ENCODE measurements around the gene OBSCN.

The OBSCN gene

DNA sequence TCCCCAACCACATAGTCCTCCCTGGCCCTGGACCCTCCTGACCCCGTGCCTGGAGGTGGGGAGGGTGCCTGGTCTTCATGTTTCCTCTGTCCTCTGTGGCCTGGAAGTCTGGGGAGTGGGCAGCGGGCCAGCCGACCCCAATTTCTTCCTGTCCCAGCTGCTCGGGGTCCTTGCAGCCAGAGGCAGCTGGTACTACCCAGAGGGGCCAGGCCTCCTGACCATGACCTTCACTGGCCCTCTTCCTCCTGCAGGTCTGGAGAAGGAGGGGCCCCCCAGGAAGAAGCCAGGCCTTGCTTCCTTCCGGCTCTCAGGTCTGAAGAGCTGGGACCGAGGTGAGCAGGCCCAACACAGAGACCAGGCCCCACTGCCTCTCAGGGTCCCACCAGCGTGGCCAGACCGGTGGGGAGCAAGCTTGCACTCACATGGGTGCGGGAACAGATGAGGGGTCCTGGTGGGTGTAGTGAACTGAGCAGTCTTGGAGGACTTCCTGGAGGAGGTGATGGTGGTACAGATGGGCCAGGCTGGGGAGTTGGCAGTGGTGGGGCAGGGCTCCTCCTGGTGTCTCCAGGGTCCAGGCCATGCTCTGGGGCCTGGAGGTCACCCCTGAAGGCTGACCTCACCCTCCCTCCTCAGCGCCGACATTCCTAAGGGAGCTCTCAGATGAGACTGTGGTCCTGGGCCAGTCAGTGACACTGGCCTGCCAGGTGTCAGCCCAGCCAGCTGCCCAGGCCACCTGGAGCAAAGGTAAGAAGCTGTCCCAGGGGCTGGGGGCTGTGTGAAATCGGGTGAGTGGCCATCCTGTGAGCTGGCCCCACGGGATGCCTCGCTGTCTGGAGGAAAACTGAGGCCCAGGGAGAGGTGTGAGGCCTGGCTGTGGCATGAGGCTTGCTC is 166.1 kb downstream of the OBSCN start:
- in situ Hi-C loops (cut with HindIII; ENCODE audit: low sequenced_read_pairs) = no loop called here

DNA sequence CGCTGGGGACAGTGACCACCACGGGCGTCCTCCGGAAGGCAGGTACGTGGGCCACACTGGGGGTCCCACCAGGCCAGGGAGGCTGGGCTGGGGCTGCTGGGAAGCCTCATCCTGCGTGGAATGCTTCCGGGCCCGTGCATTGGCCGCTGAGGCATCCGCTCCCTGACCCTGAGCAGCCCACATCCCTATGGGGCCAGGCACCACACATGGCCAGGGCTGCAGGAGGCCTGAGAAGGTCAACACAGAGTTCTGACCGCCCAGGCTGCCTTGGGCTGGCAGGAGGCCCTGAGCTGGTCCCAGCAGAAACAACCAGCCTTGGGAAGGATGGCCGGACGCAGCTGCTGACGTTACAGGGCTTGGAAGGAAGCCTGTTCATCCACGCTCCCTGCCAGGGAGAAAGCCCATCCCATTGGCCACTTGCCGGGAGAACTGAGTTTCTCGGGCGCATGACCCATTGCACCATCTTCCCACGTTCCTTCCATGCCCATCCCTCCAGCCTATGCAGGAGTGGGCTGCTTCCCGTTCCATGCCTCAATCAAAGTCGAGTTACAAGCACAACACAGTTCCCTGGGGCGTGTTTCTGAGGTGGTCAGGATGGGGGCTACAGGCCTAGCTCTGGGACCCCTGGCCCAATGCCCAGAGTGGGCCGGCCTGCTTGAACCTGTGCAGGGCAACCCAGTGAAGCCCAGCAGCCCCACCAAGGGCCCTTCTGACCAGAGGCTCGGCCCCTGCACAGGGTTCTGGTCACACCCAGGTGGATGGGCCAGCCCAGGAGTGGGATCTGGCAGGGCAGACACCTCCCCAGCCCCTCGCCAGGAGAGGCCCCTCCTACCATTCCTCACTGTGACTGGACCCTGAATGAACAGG is 167.1 kb downstream of the OBSCN start:
- in situ Hi-C loops (cut with HindIII; ENCODE audit: low sequenced_read_pairs) = no loop called here

DNA sequence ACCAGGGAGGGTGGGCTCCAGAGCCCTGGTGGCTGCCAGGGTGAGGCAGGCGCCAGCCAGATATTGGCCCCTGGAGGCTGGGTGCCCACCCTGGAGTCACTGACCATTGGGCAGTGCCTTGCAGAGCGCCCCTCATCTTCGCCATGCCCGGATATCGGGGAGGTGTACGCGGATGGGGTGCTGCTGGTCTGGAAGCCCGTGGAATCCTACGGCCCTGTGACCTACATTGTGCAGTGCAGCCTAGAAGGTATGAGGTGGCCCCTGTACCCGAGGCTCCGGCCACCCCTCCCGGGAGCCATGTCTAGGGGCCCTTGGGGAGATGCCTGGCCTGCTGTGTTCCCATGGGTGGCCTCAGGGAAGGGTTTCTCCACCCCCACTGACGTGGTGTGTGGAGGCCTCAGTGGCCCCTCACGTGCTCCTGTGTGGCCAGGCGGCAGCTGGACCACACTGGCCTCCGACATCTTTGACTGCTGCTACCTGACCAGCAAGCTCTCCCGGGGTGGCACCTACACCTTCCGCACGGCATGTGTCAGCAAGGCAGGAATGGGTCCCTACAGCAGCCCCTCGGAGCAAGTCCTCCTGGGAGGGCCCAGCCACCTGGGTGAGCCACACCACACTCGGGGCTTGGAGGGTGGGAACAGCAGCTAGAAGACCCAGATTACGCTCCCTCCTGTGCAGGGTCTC is 167.9 kb downstream of the OBSCN start:
- in situ Hi-C loops (cut with HindIII; ENCODE audit: low sequenced_read_pairs) = no loop called here

DNA sequence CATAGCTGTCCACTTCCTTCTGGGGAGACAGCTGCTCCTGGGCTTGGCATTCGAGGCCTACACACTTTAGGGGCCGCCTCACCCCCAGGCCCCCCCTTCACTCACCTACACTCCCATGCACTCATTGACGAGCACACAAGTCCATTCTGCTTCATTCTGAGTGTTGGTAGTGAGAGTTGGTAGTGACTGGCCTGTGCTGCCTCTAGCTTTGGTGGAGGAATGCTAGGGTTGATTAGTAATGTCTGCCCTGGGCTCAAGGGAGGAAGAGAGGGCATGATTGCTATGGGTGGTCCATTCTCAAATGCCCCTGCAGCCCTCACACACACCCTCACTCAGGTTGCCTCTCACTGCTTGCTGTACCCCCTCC is 168.4 kb downstream of the OBSCN start:
- in situ Hi-C loops (cut with HindIII; ENCODE audit: low sequenced_read_pairs) = no loop called here

DNA sequence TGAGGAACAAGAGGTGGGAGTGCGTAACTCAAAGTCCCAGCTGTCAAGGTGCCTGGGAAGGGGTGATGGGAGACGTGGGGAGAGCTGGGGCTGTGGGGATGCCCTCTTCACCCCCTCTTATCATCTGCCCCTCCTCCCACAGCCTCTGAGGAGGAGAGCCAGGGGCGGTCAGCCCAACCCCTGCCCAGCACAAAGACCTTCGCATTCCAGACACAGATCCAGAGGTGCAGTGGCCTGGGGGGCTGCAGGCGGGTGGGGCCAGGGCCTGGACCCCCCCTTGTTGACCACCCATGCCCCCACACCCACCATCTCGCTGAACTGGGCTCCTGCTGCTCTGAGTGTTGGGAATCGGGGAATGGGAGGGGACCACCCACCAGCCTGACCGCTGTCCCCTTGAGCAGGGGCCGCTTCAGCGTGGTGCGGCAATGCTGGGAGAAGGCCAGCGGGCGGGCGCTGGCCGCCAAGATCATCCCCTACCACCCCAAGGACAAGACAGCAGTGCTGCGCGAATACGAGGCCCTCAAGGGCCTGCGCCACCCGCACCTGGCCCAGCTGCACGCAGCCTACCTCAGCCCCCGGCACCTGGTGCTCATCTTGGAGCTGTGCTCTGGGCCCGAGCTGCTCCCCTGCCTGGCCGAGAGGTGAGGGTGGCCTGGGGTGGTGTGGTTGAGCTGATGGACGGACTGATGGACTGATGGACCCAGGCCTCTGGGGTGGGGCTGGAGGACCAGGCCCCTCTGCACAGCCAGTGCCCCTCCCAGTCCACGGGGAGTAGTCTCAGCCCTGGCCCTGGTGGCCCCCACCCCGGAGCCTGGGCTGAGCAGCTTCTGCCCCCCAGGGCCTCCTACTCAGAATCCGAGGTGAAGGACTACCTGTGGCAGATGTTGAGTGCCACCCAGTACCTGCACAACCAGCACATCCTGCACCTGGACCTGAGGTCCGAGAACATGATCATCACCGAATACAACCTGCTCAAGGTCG is 169.1 kb downstream of the OBSCN start:
- in situ Hi-C loops (cut with HindIII; ENCODE audit: low sequenced_read_pairs) = no loop called here

DNA sequence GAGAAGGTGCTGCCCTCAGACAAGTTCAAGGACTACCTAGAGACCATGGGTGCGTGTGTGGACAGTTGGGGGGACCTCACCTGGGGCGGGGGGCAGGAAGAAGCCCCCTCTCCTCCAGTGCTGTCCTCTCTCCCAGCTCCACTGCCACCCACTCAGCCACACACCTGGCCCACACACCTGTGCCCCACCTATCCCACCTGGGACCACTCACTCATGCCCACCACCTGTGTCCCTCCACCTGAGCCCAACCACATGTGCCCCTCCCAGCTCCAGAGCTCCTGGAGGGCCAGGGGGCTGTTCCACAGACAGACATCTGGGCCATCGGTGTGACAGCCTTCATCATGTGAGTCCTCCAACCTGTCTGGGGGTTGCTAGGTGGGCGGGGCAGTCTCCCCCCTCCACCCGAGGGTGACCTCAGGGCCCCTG is 169.8 kb downstream of the OBSCN start:
- in situ Hi-C loops (cut with HindIII; ENCODE audit: low sequenced_read_pairs) = no loop called here

DNA sequence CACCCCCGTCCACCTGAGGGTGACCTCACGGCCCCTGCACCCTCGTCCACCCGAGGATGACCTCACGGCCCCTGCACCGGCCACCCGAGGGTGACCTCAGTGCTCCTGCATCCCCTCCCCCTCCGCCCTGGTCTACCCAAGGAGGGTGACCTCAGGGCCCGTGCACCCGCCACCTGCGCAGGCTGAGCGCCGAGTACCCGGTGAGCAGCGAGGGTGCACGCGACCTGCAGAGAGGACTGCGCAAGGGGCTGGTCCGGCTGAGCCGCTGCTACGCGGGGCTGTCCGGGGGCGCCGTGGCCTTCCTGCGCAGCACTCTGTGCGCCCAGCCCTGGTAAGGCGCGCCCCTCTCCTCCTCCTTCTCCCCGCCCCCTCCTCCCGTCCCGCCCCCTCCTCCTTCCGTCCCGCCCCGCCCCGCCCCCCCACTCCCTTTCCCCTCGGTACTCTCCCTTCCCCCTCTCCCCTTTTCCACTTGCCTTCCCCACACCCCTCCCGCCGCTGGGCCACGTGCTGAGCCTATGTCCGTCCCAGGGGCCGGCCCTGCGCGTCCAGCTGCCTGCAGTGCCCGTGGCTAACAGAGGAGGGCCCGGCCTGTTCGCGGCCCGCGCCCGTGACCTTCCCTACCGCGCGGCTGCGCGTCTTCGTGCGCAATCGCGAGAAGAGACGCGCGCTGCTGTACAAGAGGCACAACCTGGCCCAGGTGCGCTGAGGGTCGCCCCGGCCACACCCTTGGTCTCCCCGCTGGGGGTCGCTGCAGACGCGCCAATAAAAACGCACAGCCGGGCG is 170.4 kb downstream of the OBSCN start:
- in situ Hi-C loops (cut with HindIII; ENCODE audit: low sequenced_read_pairs) = no loop called here

DNA sequence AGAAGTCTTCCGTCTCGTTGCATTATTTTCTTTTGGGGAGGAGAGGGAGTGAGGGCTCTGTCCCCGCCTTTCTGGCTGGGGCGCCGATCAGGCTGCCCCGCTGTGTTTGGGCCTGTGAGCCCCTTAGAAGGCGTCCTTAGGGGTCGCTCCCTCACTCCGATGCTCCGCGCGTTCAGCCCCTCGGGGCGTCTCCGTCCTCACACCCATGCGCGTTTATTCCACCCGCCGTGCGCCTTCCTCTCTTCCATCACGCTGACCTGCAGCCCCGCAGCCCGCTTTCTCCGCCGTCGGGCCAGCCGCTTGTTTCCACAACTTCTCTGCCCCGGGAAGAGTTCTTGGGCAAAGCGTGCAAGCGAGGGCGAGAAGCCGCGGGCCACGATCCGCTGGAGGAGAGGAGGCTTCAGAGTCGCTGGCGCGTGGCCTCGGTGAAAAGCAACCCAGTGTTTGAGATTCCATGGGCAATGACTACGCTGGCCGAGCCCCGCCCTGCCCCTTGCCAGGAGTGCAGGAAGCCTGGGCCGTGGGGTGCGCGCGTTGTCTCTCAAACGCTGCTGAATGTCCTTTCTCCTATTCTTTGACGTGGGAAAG is 171.1 kb downstream of the OBSCN start:
- in situ Hi-C loops (cut with HindIII; ENCODE audit: low sequenced_read_pairs) = no loop called here

DNA sequence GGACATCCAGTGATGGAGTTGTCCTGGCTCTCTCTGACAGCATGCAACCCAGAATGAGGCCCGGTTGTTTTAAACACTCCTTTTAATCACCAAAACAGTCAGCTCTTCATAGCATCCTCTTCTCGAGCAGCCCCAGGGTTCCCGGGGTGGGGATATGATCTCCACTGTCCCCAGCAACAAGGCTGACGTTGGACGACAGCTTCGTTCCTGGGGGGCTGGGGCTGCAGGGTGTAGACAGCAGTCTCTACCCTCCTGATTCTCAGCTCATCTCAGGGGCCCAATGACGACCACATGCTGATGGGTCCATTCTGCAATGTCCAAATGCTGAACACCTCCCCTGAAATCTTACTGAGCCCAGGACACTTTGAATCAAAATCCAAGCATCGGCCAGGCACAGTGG is 171.8 kb downstream of the OBSCN start:
- in situ Hi-C loops (cut with HindIII; ENCODE audit: low sequenced_read_pairs) = no loop called here

DNA sequence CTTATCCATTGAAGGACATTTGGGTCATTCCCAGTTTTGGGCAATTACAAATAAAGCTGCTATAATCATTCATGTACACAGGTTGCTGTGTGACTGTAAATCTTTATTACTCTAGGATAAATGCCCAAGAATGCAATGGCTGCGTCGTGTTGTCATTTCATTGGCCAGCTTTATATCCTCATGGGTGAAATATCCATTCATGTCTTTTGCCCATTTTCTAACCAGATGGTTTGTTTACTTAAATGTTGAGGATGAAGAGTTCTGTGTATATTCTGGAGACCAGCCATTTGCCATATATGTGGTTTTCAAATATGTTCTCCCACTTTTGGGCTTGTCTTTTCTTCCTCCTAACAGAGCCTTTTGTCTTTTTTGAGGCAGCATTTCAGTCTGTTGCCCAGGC is 173.5 kb downstream of the OBSCN start:
- in situ Hi-C loops (cut with HindIII; ENCODE audit: low sequenced_read_pairs) = no loop called here

DNA sequence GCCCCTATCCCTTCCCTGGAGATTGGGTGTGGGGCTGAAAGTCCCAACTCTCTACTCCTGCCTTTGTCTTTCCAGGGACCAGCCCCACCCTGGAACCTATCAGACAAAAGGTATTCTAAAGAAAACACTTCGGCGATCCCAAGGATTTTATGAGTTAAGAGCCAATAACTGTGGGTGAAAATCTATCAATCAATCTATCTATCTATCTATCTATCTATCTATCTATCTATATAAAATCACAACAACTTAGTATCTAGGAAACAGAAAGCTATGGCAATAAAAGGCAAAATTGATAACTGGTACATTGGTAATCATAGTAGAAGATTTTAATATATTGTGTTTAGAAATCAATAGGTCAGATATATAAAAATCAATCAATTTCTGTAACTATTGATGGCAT is 175.9 kb downstream of the OBSCN start:
- in situ Hi-C loops (cut with HindIII; ENCODE audit: low sequenced_read_pairs) = no loop called here

DNA sequence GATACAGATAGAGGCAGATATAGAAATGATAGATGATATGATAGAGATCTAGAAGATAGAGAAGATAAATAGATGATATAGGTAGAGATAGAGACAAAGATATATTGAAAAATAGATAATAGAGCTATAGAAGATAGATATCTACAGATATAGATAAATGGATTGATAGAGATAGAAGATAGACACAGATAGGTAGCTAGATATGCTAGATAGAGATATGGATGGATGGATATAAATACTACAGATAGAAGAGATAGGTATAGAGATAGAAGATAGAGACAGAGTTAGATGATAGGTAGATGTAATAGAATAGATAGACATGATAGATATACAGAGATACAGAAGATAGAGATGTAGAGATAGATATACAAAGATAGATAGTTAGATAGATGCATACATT is 177.4 kb downstream of the OBSCN start:
- in situ Hi-C loops (cut with HindIII; ENCODE audit: low sequenced_read_pairs) = no loop called here

DNA sequence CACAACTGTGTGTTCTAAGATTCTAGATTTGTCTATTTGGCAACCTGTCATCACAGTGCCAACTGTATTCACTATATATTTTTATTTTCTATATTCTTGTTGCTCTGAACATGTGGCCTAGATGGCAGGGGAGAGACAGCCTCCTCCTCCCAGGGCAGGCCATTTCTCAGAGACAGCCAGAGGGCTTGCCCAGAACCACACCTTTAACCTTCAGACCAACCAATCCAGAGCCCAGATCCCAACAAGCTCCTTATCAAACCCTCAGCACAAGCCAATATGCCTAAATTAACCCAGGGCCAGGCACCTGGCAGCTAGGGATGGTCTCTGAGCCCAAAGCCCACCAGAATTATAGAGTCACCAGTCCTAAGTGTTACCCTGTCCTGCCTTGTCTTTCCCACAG is 179.5 kb downstream of the OBSCN start:
- in situ Hi-C loops (cut with HindIII; ENCODE audit: low sequenced_read_pairs) = no loop called here

DNA sequence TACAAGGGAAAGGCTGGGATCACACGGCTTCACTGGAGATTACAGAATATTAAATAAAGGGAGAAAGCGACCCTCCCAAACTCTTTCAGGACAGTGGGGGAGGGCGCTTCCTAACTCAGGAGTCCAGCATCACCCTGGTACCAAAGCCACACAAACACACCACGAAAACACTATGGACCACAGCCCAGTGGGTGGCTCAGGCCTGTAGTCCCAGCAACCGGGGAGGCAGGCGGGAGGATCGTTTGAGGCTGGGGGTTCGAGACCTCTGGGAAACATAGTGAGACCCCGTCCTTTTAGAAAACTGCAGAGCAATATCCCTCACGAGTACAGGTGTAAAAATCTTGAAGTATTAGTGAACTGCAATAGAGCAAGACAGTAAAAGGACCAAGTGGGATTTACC is 182.8 kb downstream of the OBSCN start:
- in situ Hi-C loops (cut with HindIII; ENCODE audit: low sequenced_read_pairs) = no loop called here

DNA sequence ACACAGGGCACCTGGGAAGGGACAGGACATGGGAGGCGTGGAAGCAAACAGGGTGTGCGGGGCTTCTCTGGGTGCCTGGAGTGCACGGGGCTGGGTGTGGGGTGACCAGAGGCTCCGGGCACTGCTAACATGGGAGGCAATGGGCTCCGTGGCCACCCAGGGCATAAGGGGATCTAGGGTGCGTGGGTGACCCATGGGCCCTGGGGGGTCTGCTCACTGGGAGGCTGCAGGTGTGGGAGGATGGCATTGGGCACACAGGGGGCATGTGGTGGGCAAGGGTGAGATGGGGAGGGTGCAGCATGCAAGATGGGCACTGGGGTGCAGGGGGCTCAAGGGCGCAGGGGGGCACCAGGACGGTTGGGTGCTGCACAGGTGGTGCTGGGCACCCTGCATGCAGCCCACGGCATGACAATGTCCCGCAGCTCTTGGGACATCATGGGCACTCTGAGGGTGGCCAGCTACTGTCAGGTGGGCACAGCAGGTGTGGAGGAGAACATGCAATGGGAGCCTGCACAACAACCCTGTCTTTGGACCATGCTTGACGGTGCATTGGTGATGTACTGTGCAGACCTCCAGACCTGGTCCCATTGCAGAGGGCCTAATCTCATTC is 183.7 kb downstream of the OBSCN start:
- in situ Hi-C loops (cut with HindIII; ENCODE audit: low sequenced_read_pairs) = no loop called here

DNA sequence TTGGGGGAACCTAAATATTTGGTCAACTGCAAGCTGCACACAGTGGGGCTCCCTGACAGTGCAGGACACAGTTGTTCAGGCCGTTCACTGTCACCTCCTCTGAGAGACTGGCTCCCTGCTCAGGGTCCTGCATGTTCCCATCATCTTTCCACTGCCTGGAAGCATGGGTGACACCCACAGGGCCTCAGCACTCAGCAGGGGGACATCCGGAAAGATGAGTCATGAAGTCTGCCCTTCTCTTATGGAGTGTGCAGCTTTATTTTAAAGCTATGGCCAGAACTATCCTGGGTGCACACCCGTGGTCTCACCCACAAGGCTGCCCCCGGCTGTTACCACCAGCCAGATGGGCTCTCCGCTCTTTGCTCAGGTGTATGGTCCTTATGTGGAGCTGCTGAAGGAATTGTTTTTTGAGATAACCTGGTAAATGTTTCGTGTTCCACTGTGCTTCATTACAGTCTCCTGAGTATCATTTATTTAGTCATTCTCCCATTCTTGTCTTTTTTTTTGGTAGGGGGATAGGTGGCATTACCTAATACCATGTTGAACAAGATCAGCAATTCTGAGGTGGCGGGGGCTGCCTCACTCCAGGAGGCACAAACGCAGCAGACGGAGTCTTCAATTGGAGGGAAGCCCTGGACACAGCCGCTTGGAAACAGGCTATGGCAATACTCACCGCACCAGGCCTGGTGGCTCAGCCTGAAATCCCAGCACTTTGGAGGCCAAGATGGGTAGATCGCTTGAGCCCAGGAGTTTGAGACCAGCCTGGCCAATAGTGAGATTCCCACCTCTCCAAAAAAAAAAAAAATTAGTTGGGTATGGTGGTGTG is 184.5 kb downstream of the OBSCN start:
- in situ Hi-C loops (cut with HindIII; ENCODE audit: low sequenced_read_pairs) = no loop called here

DNA sequence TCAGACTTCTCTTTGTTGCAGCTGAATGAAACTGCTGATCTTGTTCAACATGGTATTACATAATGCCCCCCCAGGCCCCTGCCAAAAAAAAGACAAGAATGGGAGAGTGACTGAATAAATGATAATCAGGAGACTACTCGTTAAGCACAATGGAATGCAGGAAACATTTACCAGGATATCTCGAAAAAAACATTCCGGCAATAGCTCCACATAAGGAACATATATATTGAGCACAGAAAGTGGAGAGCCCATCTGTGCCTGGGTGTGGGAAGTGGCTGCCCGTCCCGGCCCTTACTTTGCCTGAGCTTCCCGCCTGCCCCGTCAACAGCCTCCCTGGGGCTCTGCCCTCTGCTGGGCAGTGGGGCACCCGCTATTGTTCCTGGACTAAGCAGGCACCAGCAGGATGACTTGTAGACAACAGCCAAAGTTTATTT is 185.4 kb downstream of the OBSCN start:
- in situ Hi-C loops (cut with HindIII; ENCODE audit: low sequenced_read_pairs) = no loop called here

Measured in DLD1 (cell line).